K562 (cell line): ENCODE data around the gene BCAS3. TPM values are rescaled to one million over a fixed set of nuclear protein-coding genes. Genes with fewer than 3 reads are reported as not detected.

ENCODE experiments used
- ATAC-seq: fragments of 200-7000 bp; cut with Tn5 transposase; 3 replicates; pipeline ENCODE4 v1.9.1; 2020; ENCODE audit warnings: moderate library complexity
- BruUV-seq: library from RNA; stranded (reverse); fragments of 400-500 nt; replicated peaks from 2 replicates; lab custom pipeline; 2021; lab: Mats Ljungman, UMichigan
- CTCF ChIA-PET: fragments of 300-600 bp; formaldehyde crosslinking; extraction: SDS; loops from one replicate; lab custom pipeline; 2021; ENCODE audit warnings: low intra/inter-chr PET ratio; lab: Yijun Ruan, JAX
- POLR2A ChIA-PET: fragments of 300-600, 350-650 bp; sonication (Branson Sonifier 250); formaldehyde crosslinking; extraction: SDS; loops from one replicate; lab custom pipeline; 2021; ENCODE audit warnings: antibody characterized with exemption, inconsistent platforms; lab: Yijun Ruan, JAX
- DNase-seq, 4 experiments: peaks; one replicate each; pipeline versions ENCODE4 v3.0.0 to v3.0.0-alpha.2; 2011 to 2018; ENCODE audit warnings: low spot score in 3 of 4, mixed read lengths in 3 of 4; ENCODE audit errors: extremely low read depth in 1 of 4
- FAIRE-seq: peaks from 2 replicates; lab custom pipeline; 2011; peaks lifted over from hg19 to GRCh38; lab: Jason Lieb, UNC
- H2AFZ ChIP-seq: 2 replicates; pipeline ENCODE4 v1.6.0; 2011; ENCODE audit warnings: low read depth, low read length, control low read depth, inconsistent platforms
- H3K27ac ChIP-seq: fragments of 200-600 bp; 3 replicates; pipeline ENCODE4 v1.8.0; 2011; ENCODE audit warnings: low read depth, mild to moderate bottlenecking, control low read depth, inconsistent platforms, low read length, moderate library complexity, mixed read lengths; ENCODE audit errors: extremely low read depth
- H3K27me3 ChIP-seq, 2 experiments: fragments of 300-600 bp in 1 of 2; 2 replicates in 1 of 2; 3 replicates in 1 of 2; pipeline versions ENCODE4 v1.6.0 to v1.8.0; 2011; ENCODE audit warnings: inconsistent platforms in 2 of 2, low read length in 2 of 2, mild to moderate bottlenecking in 1 of 2, mixed read lengths in 1 of 2, moderate library complexity in 1 of 2; ENCODE audit not compliant: control insufficient read depth in 2 of 2, insufficient read depth in 2 of 2
- H3K36me3 ChIP-seq: fragments of 300-600 bp; 3 replicates; pipeline ENCODE4 v1.8.0; 2011; ENCODE audit warnings: mild to moderate bottlenecking, low read length, inconsistent platforms; ENCODE audit not compliant: control insufficient read depth, insufficient read depth
- H3K4me1 ChIP-seq, 2 experiments: fragments of 200-600 bp in 1 of 2; replicated peaks in 1 of 2; 2 replicates in 1 of 2; 3 replicates in 1 of 2; pipeline versions ENCODE4 v1.5.1 to v1.8.0; 2011; ENCODE audit warnings: inconsistent platforms in 2 of 2, low read length in 2 of 2, mild to moderate bottlenecking in 1 of 2, mixed read lengths in 1 of 2, moderate library complexity in 1 of 2; ENCODE audit not compliant: control insufficient read depth in 2 of 2, insufficient read depth in 2 of 2
- H3K4me2 ChIP-seq: 2 replicates; pipeline ENCODE4 v1.6.1; 2011; ENCODE audit warnings: low read length, control low read depth, inconsistent platforms, mixed read lengths; ENCODE audit not compliant: insufficient read depth
- H3K4me3 ChIP-seq: fragments of 200-600 bp; sonication (generic), shearing (Covaris generic); 2 replicates; pipeline ENCODE4 v1.5.1; 2016; ENCODE audit warnings: control low read depth, inconsistent platforms
- H3K79me2 ChIP-seq: fragments of 200-600 bp; 3 replicates; pipeline ENCODE4 v1.8.0; 2011; ENCODE audit warnings: low read length, inconsistent platforms; ENCODE audit not compliant: control insufficient read depth, insufficient read depth
- H3K9ac ChIP-seq, 2 experiments: 2 replicates each; pipeline versions ENCODE4 v1.6.0 to v1.6.1; 2011; ENCODE audit warnings: low read depth in 2 of 2, low read length in 2 of 2, control low read depth in 1 of 2, inconsistent platforms in 1 of 2, mild to moderate bottlenecking in 1 of 2, mixed read lengths in 1 of 2; ENCODE audit not compliant: insufficient read depth in 1 of 2
- H3K9me1 ChIP-seq: one replicate; pipeline ENCODE4 v1.6.0; 2011; ENCODE audit warnings: inconsistent platforms, mild to moderate bottlenecking, low read length, moderate library complexity; ENCODE audit not compliant: control insufficient read depth, insufficient read depth
- H3K9me3 ChIP-seq: replicated peaks from 2 replicates; pipeline ENCODE4 v1.5.1; 2011; ENCODE audit warnings: low read depth, low read length, inconsistent platforms; ENCODE audit not compliant: control insufficient read depth, insufficient read depth
- H4K20me1 ChIP-seq: replicated peaks from 2 replicates; pipeline ENCODE4 v1.6.1; 2011; ENCODE audit warnings: low read length, inconsistent platforms, mixed read lengths; ENCODE audit not compliant: control insufficient read depth, insufficient read depth
- BRF1 ChIP-seq: IDR thresholded peaks from 3 replicates; pipeline ENCODE4 v1.6.1; 2011; ENCODE audit warnings: borderline replicate concordance, mild to moderate bottlenecking; ENCODE audit not compliant: insufficient read length; ENCODE audit errors: extremely low read depth
- CREB1 ChIP-seq, 2 experiments: sonication (generic) in 1 of 2; formaldehyde crosslinking in 1 of 2; IDR thresholded peaks; 2 replicates each; pipeline versions ENCODE4 v1.6.1 to v1.8.0; 2012 to 2022; ENCODE audit warnings: inconsistent platforms in 1 of 2, mild to moderate bottlenecking in 1 of 2, missing genetic modification reagents in 1 of 2, moderate library complexity in 1 of 2
- EWSR1 ChIP-seq: fragments of 450-650 bp; IDR thresholded peaks from 2 replicates; pipeline ENCODE4 v1.6.1; 2018; ENCODE audit warnings: borderline replicate concordance, mild to moderate bottlenecking, low read depth, moderate library complexity; ENCODE audit not compliant: partially characterized antibody
- HNRNPLL ChIP-seq: fragments of 200-400 bp; formaldehyde crosslinking; IDR thresholded peaks from 2 replicates; pipeline ENCODE4 v1.6.1; 2017; ENCODE audit warnings: low read length, low read depth, mild to moderate bottlenecking; ENCODE audit not compliant: poor library complexity, severe bottlenecking
- LEF1 ChIP-seq: fragments of 450-650 bp; IDR thresholded peaks from 2 replicates; pipeline ENCODE4 v1.6.1; 2016; ENCODE audit warnings: mild to moderate bottlenecking
- RBBP5 ChIP-seq: fragments of 200-600 bp; sonication (generic); IDR thresholded peaks from 2 replicates; pipeline ENCODE4 v1.6.1; 2012; ENCODE audit warnings: borderline replicate concordance, mild to moderate bottlenecking, low read length, control low read depth, inconsistent platforms; ENCODE audit not compliant: insufficient read depth, poor library complexity, severe bottlenecking
- ZBTB11 ChIP-seq, 3 experiments: fragments of 200-800 bp in 1 of 3; fragments of 250-450 bp in 1 of 3; fragments of 450-650 bp in 1 of 3; sonication (Bioruptor Pico) in 1 of 3; sonication (Bioruptor generic) in 1 of 3; formaldehyde crosslinking in 1 of 3; IDR thresholded peaks; 2 replicates each; pipeline versions ENCODE4 v1.6.1 to v1.8.0; 2016 to 2022; ENCODE audit warnings: mild to moderate bottlenecking in 2 of 3, missing genetic modification characterization in 2 of 3, missing compliant biosample characterization in 1 of 3, moderate library complexity in 1 of 3
- ZNF212 ChIP-seq: fragments of 450-650 bp; formaldehyde crosslinking; IDR thresholded peaks from 2 replicates; pipeline ENCODE4 v1.4.0; 2020; ENCODE audit warnings: mild to moderate bottlenecking
- WGBS: fragments of 100-300 bp; shearing (Covaris generic); methylation state at CpG from one replicate; pipeline ENCODE4 v1.1.6; 2016; ENCODE audit warnings: low coverage, mixed read lengths; ENCODE audit not compliant: insufficient coverage; ENCODE audit errors: missing lambda C conversion rate; 5-methylcytosine and 5-hydroxymethylcytosine counted together
- in situ Hi-C: fragments of 300-500 bp; cut with MboI; formaldehyde crosslinking; loops from 4 replicates; pipeline ENCODE4 v1.15.0; 2018; ENCODE audit warnings: inconsistent platforms, mixed read lengths
- intact Hi-C: fragments of 100-400 bp; cut with micrococcal nuclease; formaldehyde crosslinking; loops from 2 replicates; pipeline ENCODE4 v1.14.2; 2022
- polyA plus RNA-seq, 8 experiments: library from polyadenylated mRNA; depleted of rRNA in 4 of 8; stranded (reverse) in 5 of 8; unstranded in 3 of 8; fragments of >200 nt; fragmentation: Nextera tagmentation in 2 of 8; fragmentation: Illumina TruSeq in 1 of 8; extraction: Ambion mirVana in 2 of 8; extraction: Trizol in 1 of 8; gene quantifications; 2 replicates each; pipeline versions ENCODE4 v1.2.1 to v1.2.3, GENCODE V29; 2011 to 2014; ENCODE audit warnings: inconsistent platforms in 1 of 8, missing spikeins in 1 of 8
- total RNA-seq, 7 experiments: library from RNA; depleted of rRNA in 6 of 7; stranded (reverse); fragments of >200 nt in 6 of 7; fragmentation: Illumina TruSeq in 2 of 7; extraction: Trizol in 2 of 7; gene quantifications; 2 replicates each; pipeline versions ENCODE4 v1.2.1 to v1.2.3, GENCODE V29; 2011 to 2021; ENCODE audit warnings: low replicate concordance in 1 of 7
- TF ChIP-seq, protein P1 (sequence below): fragments of 250-450 bp; sonication (Bioruptor Pico); IDR thresholded peaks from 2 replicates; pipeline ENCODE4 v1.5.0; 2020; ENCODE audit warnings: mild to moderate bottlenecking

Gene BCAS3
- total and polyA plus RNA-seq, 9 of the 15 experiments (the other 6 are each of a cell fraction or from before 2014, with no cell fraction given) = 1.9 to 5.5 (median 3.5) TPM

- no peaks in the 10 kb centered on the region for H4K20me1 ChIP-seq
- H3K4me2 ChIP-seq = no peak overlapping the region
- in situ Hi-C loops = no loop called here
- no peak overlapping the region for H3K27ac ChIP-seq
- intact Hi-C loops = no loop called here
- H3K9ac ChIP-seq = no peak overlapping the region
- POLR2A ChIA-PET = interaction anchor here (0.6 to 1.2 kb wide), 2 partner anchors 78 to 275 kb away, joined by 3 read pairs; no protein-coding TSS in a partner anchor
- CTCF ChIA-PET = no interaction called here
- H2AFZ ChIP-seq = no peak overlapping the region
- 0 out of 5 replicates have a peak, but pooled peaks cover 0 to 2% of the 10 kb centered on the region in 2 experiments for H3K27me3 ChIP-seq
- H3K4me1 ChIP-seq = no peaks in the 10 kb centered on the region
- 4% methylated on average over 3 of the region's 3 CpGs for WGBS
- ATAC-seq (no peak), FAIRE-seq (no peak), DNase-seq (no peak)
- TF ChIP-seq ZBTB11 (CRISPR knock-in tag; IDR thresholded peaks at IDR 0.05) (peak in 1 of 3 experiments; percentile 85; a peak in 2 of 6 replicates), LEF1 (no peak), EWSR1 (peak; percentile 25), BRF1 (no peak), ZNF212 (CRISPR knock-in tag) (no peak), CREB1 (IDR thresholded peaks at IDR 0.05) (no peak), CREB1 (CRISPR knock-in tag; IDR thresholded peaks at IDR 0.05) (no peak), RBBP5 (no peak), HNRNPLL (no peak)
- TF ChIP-seq, protein P1, sequence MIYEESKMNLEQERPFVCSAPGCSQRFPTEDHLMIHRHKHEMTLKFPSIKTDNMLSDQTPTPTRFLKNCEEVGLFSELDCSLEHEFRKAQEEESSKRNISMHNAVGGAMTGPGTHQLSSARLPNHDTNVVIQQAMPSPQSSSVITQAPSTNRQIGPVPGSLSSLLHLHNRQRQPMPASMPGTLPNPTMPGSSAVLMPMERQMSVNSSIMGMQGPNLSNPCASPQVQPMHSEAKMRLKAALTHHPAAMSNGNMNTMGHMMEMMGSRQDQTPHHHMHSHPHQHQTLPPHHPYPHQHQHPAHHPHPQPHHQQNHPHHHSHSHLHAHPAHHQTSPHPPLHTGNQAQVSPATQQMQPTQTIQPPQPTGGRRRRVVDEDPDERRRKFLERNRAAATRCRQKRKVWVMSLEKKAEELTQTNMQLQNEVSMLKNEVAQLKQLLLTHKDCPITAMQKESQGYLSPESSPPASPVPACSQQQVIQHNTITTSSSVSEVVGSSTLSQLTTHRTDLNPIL (CRISPR knock-in tag) = no peak
- no peaks in the 10 kb centered on the region for H3K9me3 ChIP-seq
- no TSS peak for BruUV-seq
- no peaks in the 10 kb centered on the region for H3K79me2 ChIP-seq
- no peaks in the 10 kb centered on the region for H3K9me1 ChIP-seq
- no peaks in the 10 kb centered on the region for H3K36me3 ChIP-seq
- no peak overlapping the region for H3K4me3 ChIP-seq
Measured at GRCh38 chr17:60744355-60744966, 66.8 kb downstream of the BCAS3 start.
